Neural cell (in vitro differentiated cells): Measurements from ENCODE around the gene PAEP. TPM values are rescaled to one million over a fixed set of nuclear protein-coding genes. Genes with fewer than 3 reads are reported as not detected.

Experiments
- H2AFZ ChIP-seq: fragments of 200-600, 300-800 bp; sonication (generic), shearing (Covaris generic); 2 replicates; pipeline ENCODE4 v1.6.0; 2014; ENCODE audit warnings: low read depth, mild to moderate bottlenecking, antibody characterized with exemption, low read length, moderate library complexity
- H3F3A ChIP-seq: fragments of 200-600 bp; shearing (Covaris generic); 2 replicates; pipeline ENCODE4 v1.6.1; 2016; ENCODE audit warnings: mild to moderate bottlenecking, moderate library complexity, mixed read lengths, antibody characterized with exemption, low read length; ENCODE audit not compliant: insufficient read depth, poor library complexity, severe bottlenecking
- H3K27ac ChIP-seq: fragments of 200-600, 300-800 bp; sonication (generic), shearing (Covaris generic); 2 replicates; pipeline ENCODE4 v1.5.1; 2014; ENCODE audit warnings: mild to moderate bottlenecking, low read length, moderate library complexity
- H3K27me3 ChIP-seq: fragments of 300-800, 200-600 bp; sonication (generic), shearing (Covaris generic); 2 replicates; pipeline ENCODE4 v1.6.0; 2014; ENCODE audit warnings: mild to moderate bottlenecking, low read depth, low read length, moderate library complexity; ENCODE audit not compliant: insufficient read depth
- H3K36me3 ChIP-seq: fragments of 300-800, 200-600 bp; sonication (generic), shearing (Covaris generic); 2 replicates; pipeline ENCODE4 v1.5.1; 2014; ENCODE audit warnings: mild to moderate bottlenecking, antibody characterized with exemption, low read length, moderate library complexity; ENCODE audit not compliant: insufficient read depth
- H3K4me2 ChIP-seq: fragments of 300-800, 200-600 bp; sonication (generic), shearing (Covaris generic); 2 replicates; pipeline ENCODE4 v1.6.0; 2014; ENCODE audit warnings: mild to moderate bottlenecking, low read length
- H3K4me3 ChIP-seq: fragments of 300-800, 200-600 bp; sonication (generic), shearing (Covaris generic); 2 replicates; pipeline ENCODE4 v1.5.1; 2014; ENCODE audit warnings: mild to moderate bottlenecking, low read length, moderate library complexity
- H3K79me2 ChIP-seq: fragments of 200-600 bp; shearing (Covaris generic); replicated peaks from 2 replicates; pipeline ENCODE4 v1.6.0; 2014; ENCODE audit warnings: mild to moderate bottlenecking, low read length, moderate library complexity; ENCODE audit not compliant: insufficient read depth
- H3K9ac ChIP-seq: fragments of 300-800, 200-600 bp; sonication (generic), shearing (Covaris generic); 2 replicates; pipeline ENCODE4 v1.6.1; 2016; ENCODE audit warnings: mild to moderate bottlenecking, low read length, mixed read lengths
- H3K9me2 ChIP-seq: fragments of 200-600 bp; shearing (Covaris generic); 2 replicates; pipeline ENCODE4 v1.6.1; 2016; ENCODE audit warnings: mild to moderate bottlenecking, low read length, mixed read lengths; ENCODE audit not compliant: insufficient read depth
- H3K9me3 ChIP-seq: fragments of 200-600, 300-800 bp; sonication (generic), shearing (Covaris generic); 2 replicates; pipeline ENCODE4 v1.6.1; 2016; ENCODE audit warnings: mild to moderate bottlenecking, mixed run types, low read length, moderate library complexity, mixed read lengths
- H4K20me1 ChIP-seq: fragments of 200-600 bp; shearing (Covaris generic); 2 replicates; pipeline ENCODE4 v1.6.1; 2016; ENCODE audit warnings: mild to moderate bottlenecking, mixed run types; ENCODE audit not compliant: insufficient read depth
- CTCF ChIP-seq: fragments of 450-650 bp; IDR thresholded peaks from 2 replicates; pipeline ENCODE4 v1.5.1; 2014; ENCODE audit warnings: antibody characterized with exemption, mild to moderate bottlenecking, moderate library complexity; ENCODE audit not compliant: poor library complexity, severe bottlenecking
- EP300 ChIP-seq: fragments of 450-650 bp; conservative IDR thresholded peaks from 2 replicates; pipeline ENCODE4 v1.6.1; 2014; ENCODE audit warnings: antibody characterized with exemption, mild to moderate bottlenecking, moderate library complexity; ENCODE audit not compliant: poor library complexity, severe bottlenecking
- EZH2 ChIP-seq: fragments of 200-600, 300-800 bp; shearing (Covaris generic), sonication (generic); IDR thresholded peaks from 2 replicates; pipeline ENCODE4 v1.6.1; 2014; ENCODE audit warnings: antibody characterized with exemption, low read length, borderline replicate concordance, mild to moderate bottlenecking; ENCODE audit not compliant: insufficient read depth, poor library complexity, severe bottlenecking
- MXI1 ChIP-seq: fragments of 450-650 bp; conservative IDR thresholded peaks from 2 replicates; pipeline ENCODE4 v1.6.1; 2014; ENCODE audit warnings: antibody characterized with exemption, mild to moderate bottlenecking; ENCODE audit not compliant: poor library complexity, severe bottlenecking
- POLR2AphosphoS5 ChIP-seq: IDR thresholded peaks from 2 replicates; pipeline ENCODE4 v1.6.1; 2012
- RAD21 ChIP-seq: fragments of 450-650 bp; conservative IDR thresholded peaks from 2 replicates; pipeline ENCODE4 v1.6.1; 2014; ENCODE audit warnings: antibody characterized with exemption, mild to moderate bottlenecking, moderate library complexity
- REST ChIP-seq: IDR thresholded peaks from 2 replicates; pipeline ENCODE4 v1.6.1; 2012; ENCODE audit warnings: borderline replicate concordance
- SMC3 ChIP-seq: fragments of 450-650 bp; conservative IDR thresholded peaks from 2 replicates; pipeline ENCODE4 v1.6.1; 2014; ENCODE audit warnings: antibody characterized with exemption, mild to moderate bottlenecking, moderate library complexity; ENCODE audit not compliant: poor library complexity
- TAF1 ChIP-seq: IDR thresholded peaks from 2 replicates; pipeline ENCODE4 v1.6.1; 2012; ENCODE audit warnings: low read depth
- polyA plus RNA-seq: library from polyadenylated mRNA; depleted of rRNA; stranded (reverse); fragments of >200 nt; gene quantifications from 2 replicates; pipeline ENCODE4 v1.2.3, GENCODE V29; 2014

Gene PAEP
- polyA plus RNA-seq, 1 donor from 2014 or later = not detected

- Histone ChIP-seq H3K36me3 (no peaks in the 10 kb centered on the region), H3K79me2 (no peaks in the 10 kb centered on the region), H3K9ac (no peak overlapping the region), H3K27ac (no peak overlapping the region), H3F3A (no peaks in the 10 kb centered on the region), H3K4me2 (no peak overlapping the region), H3K27me3 (no peaks in the 10 kb centered on the region), H3K9me2 (no peaks in the 10 kb centered on the region), H2AFZ (no peak overlapping the region), H3K4me3 (no peak overlapping the region), H3K9me3 (no peaks in the 10 kb centered on the region), H4K20me1 (no peaks in the 10 kb centered on the region)
- TF ChIP-seq RAD21 = no peak
- TF ChIP-seq MXI1 = no peak
- no peak for TF ChIP-seq EZH2
- TF ChIP-seq REST = no peak
- no peak for TF ChIP-seq POLR2AphosphoS5
- TF ChIP-seq CTCF = no peak
- TF ChIP-seq SMC3 = no peak
- TF ChIP-seq TAF1 = no peak
- TF ChIP-seq EP300 = no peak
Measured at GRCh38 chr9:135586601-135587109, 25.1 kb downstream of the PAEP start.

- Histone ChIP-seq H3K9ac (no peak overlapping the region), H3K27me3 (no peaks in the 10 kb centered on the region), H3K9me2 (no peaks in the 10 kb centered on the region), H4K20me1 (no peaks in the 10 kb centered on the region), H3F3A (no peaks in the 10 kb centered on the region), H3K4me2 (no peak overlapping the region), H3K27ac (no peak overlapping the region), H3K4me3 (no peak overlapping the region), H2AFZ (no peak overlapping the region), H3K36me3 (no peaks in the 10 kb centered on the region), H3K79me2 (no peaks in the 10 kb centered on the region), H3K9me3 (no peaks in the 10 kb centered on the region)
- no peak for TF ChIP-seq SMC3
- TF ChIP-seq POLR2AphosphoS5 = no peak
- TF ChIP-seq EZH2 = no peak
- TF ChIP-seq TAF1 = no peak
- no peak for TF ChIP-seq EP300
- no peak for TF ChIP-seq RAD21
- no peak for TF ChIP-seq MXI1
- no peak for TF ChIP-seq REST
- no peak for TF ChIP-seq CTCF
Measured at GRCh38 chr9:135587658-135588057, 26.1 kb downstream of the PAEP start.
